ENCODE measurements around the gene DDX1. TPM values are rescaled to one million over a fixed set of nuclear protein-coding genes. Genes with fewer than 3 reads are reported as not detected.
"Not testable (repeated sequence)": the region's sequence is repeated elsewhere in the genome, so short reads cannot be mapped to it uniquely, and the experiment has no call there.

The DDX1 gene
- total and polyA plus RNA-seq, 9 donors = 36.5 to 80.1 (median 67.4) TPM

- no peak overlapping the region for H3K27ac ChIP-seq
- no peak overlapping the region for H3K4me3 ChIP-seq
- H3K4me1 ChIP-seq (ENCODE audit: insufficient read depth) = no peaks in the 10 kb centered on the region
- TF ChIP-seq EP300 (IDR thresholded peaks at IDR 0.05) (no peak), CTCF (IDR thresholded peaks at IDR 0.05) (no peak), POLR2A (IDR thresholded peaks at IDR 0.05) (no peak)
- 89 to 97% (median 90%) methylated on average over 4 of the region's 4 CpGs for WGBS, 3 donors
- DNase-seq = no peak
- no peaks in the 10 kb centered on the region for H3K36me3 ChIP-seq
- no peaks in the 10 kb centered on the region for H3K9me3 ChIP-seq
- no peaks in the 10 kb centered on the region for H3K27me3 ChIP-seq
- intact Hi-C loops (cut with DNase I) = no loop called here
Measured at GRCh38 chr2:15608392-15608761, 16.7 kb downstream of the DDX1 start.

- H3K27me3 ChIP-seq = no peaks in the 10 kb centered on the region
- WGBS, 3 donors = 97 to 100% (median 98%) methylated on average over 1 of the region's 1 CpG
- no peaks in the 10 kb centered on the region for H3K4me1 ChIP-seq (ENCODE audit: insufficient read depth)
- H3K9me3 ChIP-seq = no peaks in the 10 kb centered on the region
- H3K4me3 ChIP-seq = no peak overlapping the region
- H3K36me3 ChIP-seq = no peaks in the 10 kb centered on the region
- no peak overlapping the region for H3K27ac ChIP-seq
- no peak for DNase-seq
- TF ChIP-seq EP300 (IDR thresholded peaks at IDR 0.05) = no peak
- TF ChIP-seq POLR2A (IDR thresholded peaks at IDR 0.05) = no peak
- no peak for TF ChIP-seq CTCF (IDR thresholded peaks at IDR 0.05)
- intact Hi-C loops (cut with DNase I) = loop anchor here in 1 of 4 donors (10.0 kb wide), 1 partner anchor 1125 kb away; no protein-coding TSS in a partner anchor
Measured at GRCh38 chr2:15609341-15610042, 17.8 kb downstream of the DDX1 start.

GRCh38 chr2:15610430-15610952, 18.8 kb downstream of the DDX1 start:
- H3K9me3 ChIP-seq = no peaks in the 10 kb centered on the region
- no peak for DNase-seq
- no peak overlapping the region for H3K4me3 ChIP-seq
- intact Hi-C loops (cut with DNase I) = loop anchor here in 1 of 4 donors (10.0 kb wide), 1 partner anchor 1126 kb away; no protein-coding TSS in a partner anchor
- H3K36me3 ChIP-seq = no peaks in the 10 kb centered on the region
- WGBS, 3 donors = 93 to 97% (median 95%) methylated on average over 5 of the region's 5 CpGs
- no peak for TF ChIP-seq POLR2A (IDR thresholded peaks at IDR 0.05)
- no peak for TF ChIP-seq EP300 (IDR thresholded peaks at IDR 0.05)
- TF ChIP-seq CTCF (IDR thresholded peaks at IDR 0.05) = no peak
- no peaks in the 10 kb centered on the region for H3K27me3 ChIP-seq
- H3K4me1 ChIP-seq (ENCODE audit: insufficient read depth) = no peaks in the 10 kb centered on the region
- no peak overlapping the region for H3K27ac ChIP-seq

- H3K27me3 ChIP-seq; H3K4me3 ChIP-seq; DNase-seq; H3K27ac ChIP-seq; H3K36me3 ChIP-seq; H3K9me3 ChIP-seq; H3K4me1 ChIP-seq (ENCODE audit: insufficient read depth): not testable (repeated sequence)
- intact Hi-C loops (cut with DNase I) = loop anchor here in 1 of 4 donors (10.0 kb wide), 1 partner anchor 1127 kb away; no protein-coding TSS in a partner anchor
- 95 to 100% (median 98%) methylated on average over 1 to 27 of the region's 33 CpGs for WGBS, 3 donors
Measured at GRCh38 chr2:15612101-15612500, 20.4 kb downstream of the DDX1 start.

Data from ovary (tissue), 9 donors.